Measurements from ENCODE around the gene IL25. TPM values are rescaled to one million over a fixed set of nuclear protein-coding genes. Genes with fewer than 3 reads are reported as not detected.

The IL25 gene
- total RNA-seq, 1 donor: not detected

GRCh38 chr14:23375527-23376251 is 3.1 kb downstream of the IL25 start:
- no peak for TF ChIP-seq CTCF (IDR thresholded peaks at IDR 0.05; ENCODE audit: extremely low read depth, low read depth, low read length)
- H3K4me3 ChIP-seq (ENCODE audit: insufficient read depth, low read length): no peak overlapping the region
- H3K27ac ChIP-seq (ENCODE audit: low read depth, low read length): no peak overlapping the region
- H3K4me1 ChIP-seq (ENCODE audit: insufficient read depth, low read length): no peaks in the 10 kb centered on the region
- H3K36me3 ChIP-seq (ENCODE audit: insufficient read depth, low read length): no peaks in the 10 kb centered on the region
- H3K4me2 ChIP-seq (ENCODE audit: insufficient read depth, low read length): no peak overlapping the region
- H3K9me3 ChIP-seq (ENCODE audit: low read depth, low read length): no peaks in the 10 kb centered on the region
- no peaks in the 10 kb centered on the region for H3K79me2 ChIP-seq (ENCODE audit: insufficient read depth, low read length)
- no peak for DNase-seq (ENCODE audit: insufficient read length, low spot score, missing footprints)
- H4K20me1 ChIP-seq (ENCODE audit: insufficient read depth, low read length): no peaks in the 10 kb centered on the region
- no peak overlapping the region for H2AFZ ChIP-seq (ENCODE audit: low read length)
- H3K27me3 ChIP-seq (ENCODE audit: insufficient read depth, low read length): peaks cover 21% of the 10 kb centered on the region

- H4K20me1 ChIP-seq (ENCODE audit: insufficient read depth, low read length): no peaks in the 10 kb centered on the region
- no peak for TF ChIP-seq CTCF (IDR thresholded peaks at IDR 0.05; ENCODE audit: extremely low read depth, low read depth, low read length)
- no peaks in the 10 kb centered on the region for H3K4me1 ChIP-seq (ENCODE audit: insufficient read depth, low read length)
- H3K27ac ChIP-seq (ENCODE audit: low read depth, low read length): no peak within 1 kb of the TSS
- H3K9me3 ChIP-seq (ENCODE audit: low read depth, low read length): no peaks in the 10 kb centered on the region
- no peak within 1 kb of the TSS for H2AFZ ChIP-seq (ENCODE audit: low read length)
- no peak within 1 kb of the TSS for H3K4me2 ChIP-seq (ENCODE audit: insufficient read depth, low read length)
- peaks cover 17% of the 10 kb centered on the region for H3K27me3 ChIP-seq (ENCODE audit: insufficient read depth, low read length)
- H3K4me3 ChIP-seq (ENCODE audit: insufficient read depth, low read length): no peak within 1 kb of the TSS
- H3K36me3 ChIP-seq (ENCODE audit: insufficient read depth, low read length): no peaks in the 10 kb centered on the region
- peak; percentile 86 for DNase-seq (ENCODE audit: insufficient read length, low spot score, missing footprints)
- no peaks in the 10 kb centered on the region for H3K79me2 ChIP-seq (ENCODE audit: insufficient read depth, low read length)
Measured at GRCh38 chr14:23376482-23377197, 4.0 kb downstream of the IL25 start, which contains the start of gene CMTM5. CMTM5 (plus strand) TSS chr14:23377046; CDS start chr14:23377252, 206 bp downstream.

- no peak for DNase-seq (ENCODE audit: insufficient read length, low spot score, missing footprints)
- Histone ChIP-seq H3K27ac (ENCODE audit: low read depth, low read length) (no peak overlapping the region), H3K27me3 (ENCODE audit: insufficient read depth, low read length) (peaks cover 15% of the 10 kb centered on the region), H3K79me2 (ENCODE audit: insufficient read depth, low read length) (no peaks in the 10 kb centered on the region), H3K36me3 (ENCODE audit: insufficient read depth, low read length) (no peaks in the 10 kb centered on the region), H2AFZ (ENCODE audit: low read length) (no peak overlapping the region), H3K4me3 (ENCODE audit: insufficient read depth, low read length) (no peak overlapping the region), H3K4me1 (ENCODE audit: insufficient read depth, low read length) (no peaks in the 10 kb centered on the region), H4K20me1 (ENCODE audit: insufficient read depth, low read length) (no peaks in the 10 kb centered on the region), H3K4me2 (ENCODE audit: insufficient read depth, low read length) (no peak overlapping the region), H3K9me3 (ENCODE audit: low read depth, low read length) (no peaks in the 10 kb centered on the region)
- TF ChIP-seq CTCF (IDR thresholded peaks at IDR 0.05; ENCODE audit: extremely low read depth, low read depth, low read length): no peak
Measured at GRCh38 chr14:23377198-23377550, 4.6 kb downstream of the IL25 start.

Data from osteoblast (primary cell).